NAMALWA (cell line): Measurements from ENCODE around the gene WDR35.
A peak's percentile ranks its signal among the peaks of the same experiment; 100 is the strongest.
"Not testable (repeated sequence)": the region's sequence is repeated elsewhere in the genome, so short reads cannot be mapped to it uniquely, and the experiment has no call there.

Experiments used
- DNase-seq: peaks from one replicate; pipeline ENCODE4 v3.0.0-alpha.2; 2015; ENCODE audit warnings: low spot score

Gene WDR35

GRCh38 chr2:19937004-19937403 lies 52.9 kb downstream of the WDR35 start:
- DNase-seq = no peak

GRCh38 chr2:19936203-19936602 lies 53.7 kb downstream of the WDR35 start:
- no peak for DNase-seq

- DNase-seq = no peak
These were observed 56.4 kb downstream of the WDR35 start for GRCh38 chr2:19933351-19933981.

GRCh38 chr2:19932928-19933327 lies 57.0 kb downstream of the WDR35 start:
- no peak for DNase-seq

- DNase-seq = no peak
These were observed 60.7 kb downstream of the WDR35 start for GRCh38 chr2:19929226-19929625.

- not testable (repeated sequence) for DNase-seq
These were observed 62.1 kb downstream of the WDR35 start for GRCh38 chr2:19927816-19928215.

- DNase-seq = not testable (repeated sequence)
These were observed 65.4 kb downstream of the WDR35 start for GRCh38 chr2:19924526-19924925.

GRCh38 chr2:19922188-19922587 lies 67.7 kb downstream of the WDR35 start:
- not testable (repeated sequence) for DNase-seq

GRCh38 chr2:19916385-19916950 lies 73.4 kb downstream of the WDR35 start:
- DNase-seq = no peak

- no peak for DNase-seq
These were observed 75.5 kb downstream of the WDR35 start for GRCh38 chr2:19914266-19914975.

- no peak for DNase-seq
These were observed 77.9 kb downstream of the WDR35 start for GRCh38 chr2:19911808-19912509.

- DNase-seq = no peak
These were observed 87.6 kb downstream of the WDR35 start for GRCh38 chr2:19902216-19902740.

- DNase-seq = peak; percentile 95
These were observed 88.3 kb downstream of the WDR35 start, which contains the start of gene TTC32 for GRCh38 chr2:19901442-19902215. TTC32 (minus strand) TSS chr2:19901983; CDS start chr2:19901854, 129 bp downstream.

GRCh38 chr2:19900931-19901441 lies 88.9 kb downstream of the WDR35 start:
- DNase-seq = peak; percentile 52

- peak; percentile 52 for DNase-seq
These were observed 89.6 kb downstream of the WDR35 start for GRCh38 chr2:19899985-19900930.

- no peak for DNase-seq
These were observed 91.1 kb downstream of the WDR35 start for GRCh38 chr2:19898592-19899329.

- no peak for DNase-seq
These were observed 92.2 kb downstream of the WDR35 start for GRCh38 chr2:19897623-19898245.

GRCh38 chr2:19895535-19895934 lies 94.4 kb downstream of the WDR35 start:
- DNase-seq = no peak
